CD4-positive, alpha-beta T cell (primary cell): ENCODE measurements around the gene HDAC4. TPM values are rescaled to one million over a fixed set of nuclear protein-coding genes. Genes with fewer than 3 reads are reported as not detected.

Source experiments
- ATAC-seq: fragments of 200-7000 bp; cut with Tn5 transposase; one replicate; pipeline ENCODE4 v1.10.0; 2022; ENCODE audit warnings: mild to moderate bottlenecking; ENCODE audit not compliant: poor library complexity
- CTCF ChIA-PET: fragments of 350-600 bp; sonication (Branson Sonifier 250); formaldehyde crosslinking; loops from one replicate; lab custom pipeline; 2021; ENCODE audit warnings: antibody characterized with exemption, inconsistent platforms; lab: Charles Lee
- POLR2A ChIA-PET: fragments of 350-600 bp; sonication (Branson Sonifier 250); formaldehyde crosslinking; loops from one replicate; lab custom pipeline; 2021; ENCODE audit warnings: antibody characterized with exemption, inconsistent platforms; lab: Charles Lee
- DNase-seq, 14 experiments: peaks; one replicate each; pipeline ENCODE4 v3.0.0-alpha.2; 2013 to 2020; ENCODE audit warnings: mixed read lengths in 2 of 14
- H3K27ac ChIP-seq, 2 donors: one replicate each; pipeline versions ENCODE4 v1.5.1 to v1.7.0; 2013; ENCODE audit warnings: low read length in 2 of 2, low read depth in 1 of 2, mild to moderate bottlenecking in 1 of 2
- H3K27me3 ChIP-seq, 2 experiments: 1 replicate in 1 of 2; 2 replicates in 1 of 2; pipeline versions ENCODE4 v1.6.1 to v1.7.0; 2013; ENCODE audit warnings: low read length in 2 of 2, control low read depth in 1 of 2, mild to moderate bottlenecking in 1 of 2, moderate library complexity in 1 of 2; ENCODE audit not compliant: insufficient read depth in 2 of 2, control insufficient read depth in 1 of 2
- H3K36me3 ChIP-seq: one replicate; pipeline ENCODE4 v1.6.1; 2013; ENCODE audit warnings: low read length, control low read depth; ENCODE audit not compliant: insufficient read depth
- H3K4me1 ChIP-seq: one replicate; pipeline ENCODE4 v1.6.1; 2013; ENCODE audit warnings: low read length, control low read depth; ENCODE audit not compliant: insufficient read depth
- H3K4me3 ChIP-seq: one replicate; pipeline ENCODE4 v1.5.1; 2013; ENCODE audit warnings: mild to moderate bottlenecking, low read length, moderate library complexity
- H3K9me3 ChIP-seq, 2 experiments: 1 replicate in 1 of 2; 2 replicates in 1 of 2; pipeline versions ENCODE4 v1.6.1 to v1.7.0; 2013; ENCODE audit warnings: low read length in 2 of 2, mild to moderate bottlenecking in 2 of 2, control low read depth in 1 of 2, moderate library complexity in 1 of 2; ENCODE audit not compliant: control insufficient read depth in 1 of 2, insufficient read depth in 1 of 2
- H3K27ac Mint-ChIP-seq: one replicate; pipeline ENCODE4 v1.8.0; 2020; ENCODE audit warnings: mixed read lengths
- H3K27me3 Mint-ChIP-seq: one replicate; pipeline ENCODE4 v1.8.0; 2021; ENCODE audit warnings: mixed read lengths
- H3K36me3 Mint-ChIP-seq: one replicate; pipeline ENCODE4 v1.8.0; 2021; ENCODE audit warnings: low read depth, mixed read lengths
- H3K4me1 Mint-ChIP-seq: one replicate; pipeline ENCODE4 v1.8.0; 2021; ENCODE audit warnings: low read depth, mixed read lengths
- H3K4me3 Mint-ChIP-seq: one replicate; pipeline ENCODE4 v1.8.0; 2020; ENCODE audit warnings: mild to moderate bottlenecking, mixed read lengths
- H3K9me3 Mint-ChIP-seq: one replicate; pipeline ENCODE4 v1.8.0; 2020; ENCODE audit warnings: mixed read lengths
- intact Hi-C, 2 experiments: fragments of 100-400 bp; cut with DNase I in 1 of 2; cut with micrococcal nuclease in 1 of 2; formaldehyde crosslinking; loops; one replicate each; pipeline versions ENCODE4 v1.15.1 to v1.9.0; 2023 to 2025; cut with DNase I, micrococcal nuclease
- total RNA-seq, 174 experiments: library from RNA in 2 of 174; stranded (reverse) in 2 of 174; gene quantifications; one replicate each; pipeline ENCODE4 v1.2.3 and lab custom pipeline; 2021 to 2026
- TF ChIP-seq, protein P1 (sequence below): fragments of 200-600 bp; IDR thresholded peaks from one replicate; pipeline ENCODE4 v1.8.0; 2022; ENCODE audit warnings: antibody characterized with exemption, mild to moderate bottlenecking

The HDAC4 gene
- total RNA-seq, 2 experiments from 2014 or later: 45.3 to 49.2 TPM

DNA sequence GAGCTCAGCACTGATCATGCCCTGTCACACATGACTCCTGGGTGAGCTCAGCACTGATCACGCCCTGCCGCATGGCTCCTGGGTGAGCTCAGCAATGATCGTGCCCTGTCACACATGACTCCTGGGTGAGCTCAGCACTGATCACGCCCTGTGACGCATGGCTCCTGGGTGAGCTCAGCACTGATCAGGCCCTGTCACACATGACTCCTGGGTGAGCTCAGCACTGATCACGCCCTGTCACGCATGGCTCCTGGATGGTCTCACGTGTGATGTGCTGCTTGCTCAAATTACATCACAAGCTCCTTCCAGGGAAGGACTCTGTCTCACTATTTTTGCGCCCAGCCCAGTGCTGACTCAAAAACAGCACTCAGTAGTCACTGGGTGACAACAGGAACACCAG is 258.0 kb downstream of the HDAC4 start:
- intact Hi-C loops: loop anchor here in 1 of 2 experiments (2.0 kb wide), 1 partner anchor 254 kb away; no protein-coding TSS in a partner anchor
- POLR2A ChIA-PET: interaction anchor here (0.5 to 0.6 kb wide), 2 partner anchors 45 to 258 kb away, joined by 3 to 4 read pairs; partner anchors contain the start of gene HDAC4
- Histone ChIP-seq H3K4me3 (no peak overlapping the region), H3K9me3 (no peaks in the 10 kb centered on the region), H3K27ac (no peak overlapping the region), H3K36me3 (peaks cover 95% of the 10 kb centered on the region), H3K27me3 (no peaks in the 10 kb centered on the region), H3K4me1 (no peaks in the 10 kb centered on the region)
- ATAC-seq (no peak), DNase-seq (no peak)
- no peak overlapping the region for H3K27ac Mint-ChIP-seq
- H3K27me3 Mint-ChIP-seq: no peaks in the 10 kb centered on the region
- peaks cover 74% of the 10 kb centered on the region for H3K36me3 Mint-ChIP-seq
- H3K4me1 Mint-ChIP-seq: no peaks in the 10 kb centered on the region
- TF ChIP-seq, protein P1, sequence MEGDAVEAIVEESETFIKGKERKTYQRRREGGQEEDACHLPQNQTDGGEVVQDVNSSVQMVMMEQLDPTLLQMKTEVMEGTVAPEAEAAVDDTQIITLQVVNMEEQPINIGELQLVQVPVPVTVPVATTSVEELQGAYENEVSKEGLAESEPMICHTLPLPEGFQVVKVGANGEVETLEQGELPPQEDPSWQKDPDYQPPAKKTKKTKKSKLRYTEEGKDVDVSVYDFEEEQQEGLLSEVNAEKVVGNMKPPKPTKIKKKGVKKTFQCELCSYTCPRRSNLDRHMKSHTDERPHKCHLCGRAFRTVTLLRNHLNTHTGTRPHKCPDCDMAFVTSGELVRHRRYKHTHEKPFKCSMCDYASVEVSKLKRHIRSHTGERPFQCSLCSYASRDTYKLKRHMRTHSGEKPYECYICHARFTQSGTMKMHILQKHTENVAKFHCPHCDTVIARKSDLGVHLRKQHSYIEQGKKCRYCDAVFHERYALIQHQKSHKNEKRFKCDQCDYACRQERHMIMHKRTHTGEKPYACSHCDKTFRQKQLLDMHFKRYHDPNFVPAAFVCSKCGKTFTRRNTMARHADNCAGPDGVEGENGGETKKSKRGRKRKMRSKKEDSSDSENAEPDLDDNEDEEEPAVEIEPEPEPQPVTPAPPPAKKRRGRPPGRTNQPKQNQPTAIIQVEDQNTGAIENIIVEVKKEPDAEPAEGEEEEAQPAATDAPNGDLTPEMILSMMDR: no peak
- CTCF ChIA-PET: interaction anchor here (0.6 to 1.9 kb wide), 2 partner anchors 125 to 594 kb away, joined by 4 to 7 read pairs; no protein-coding TSS in a partner anchor
- H3K9me3 Mint-ChIP-seq: no peaks in the 10 kb centered on the region
- no peak overlapping the region for H3K4me3 Mint-ChIP-seq

DNA sequence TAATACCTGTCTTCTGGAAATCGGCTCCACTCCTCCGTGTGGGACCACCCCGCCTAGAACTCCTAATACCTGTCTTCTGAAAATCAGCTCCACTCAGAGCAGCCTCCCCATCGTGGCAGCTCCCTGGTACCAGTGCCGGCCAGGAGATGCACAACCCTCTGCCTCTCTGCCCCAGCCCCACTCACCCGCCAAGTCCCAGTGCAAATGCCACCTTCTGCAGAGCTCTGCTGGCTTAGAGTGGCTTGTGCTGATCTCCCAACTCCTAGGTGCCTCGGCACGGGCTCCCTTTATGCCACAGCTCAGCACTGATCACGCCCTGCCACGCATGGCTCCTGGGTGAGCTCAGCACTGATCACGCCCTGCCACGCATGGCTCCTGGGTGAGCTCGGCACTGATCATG is 258.5 kb downstream of the HDAC4 start:
- intact Hi-C loops: loop anchor here in 1 of 2 experiments (2.0 kb wide), 1 partner anchor 255 kb away; no protein-coding TSS in a partner anchor
- POLR2A ChIA-PET: interaction anchor here (0.6 kb wide), 1 partner anchor 46 kb away, joined by 4 read pairs; no protein-coding TSS in a partner anchor
- H3K27ac Mint-ChIP-seq: no peak overlapping the region
- TF ChIP-seq, protein P1: no peak
- H3K27ac ChIP-seq: no peak overlapping the region
- no peaks in the 10 kb centered on the region for H3K4me1 ChIP-seq
- no peaks in the 10 kb centered on the region for H3K4me1 Mint-ChIP-seq
- no peak for ATAC-seq
- H3K4me3 Mint-ChIP-seq: no peak overlapping the region
- H3K9me3 Mint-ChIP-seq: no peaks in the 10 kb centered on the region
- no peaks in the 10 kb centered on the region for H3K27me3 ChIP-seq
- peaks cover 94% of the 10 kb centered on the region for H3K36me3 ChIP-seq
- no peak overlapping the region for H3K4me3 ChIP-seq
- no peaks in the 10 kb centered on the region for H3K27me3 Mint-ChIP-seq
- peaks cover 77% of the 10 kb centered on the region for H3K36me3 Mint-ChIP-seq
- peaks cover 0 to 2% of the 10 kb centered on the region in 2 experiments for H3K9me3 ChIP-seq
- no peak for DNase-seq
- CTCF ChIA-PET: no interaction called here

DNA sequence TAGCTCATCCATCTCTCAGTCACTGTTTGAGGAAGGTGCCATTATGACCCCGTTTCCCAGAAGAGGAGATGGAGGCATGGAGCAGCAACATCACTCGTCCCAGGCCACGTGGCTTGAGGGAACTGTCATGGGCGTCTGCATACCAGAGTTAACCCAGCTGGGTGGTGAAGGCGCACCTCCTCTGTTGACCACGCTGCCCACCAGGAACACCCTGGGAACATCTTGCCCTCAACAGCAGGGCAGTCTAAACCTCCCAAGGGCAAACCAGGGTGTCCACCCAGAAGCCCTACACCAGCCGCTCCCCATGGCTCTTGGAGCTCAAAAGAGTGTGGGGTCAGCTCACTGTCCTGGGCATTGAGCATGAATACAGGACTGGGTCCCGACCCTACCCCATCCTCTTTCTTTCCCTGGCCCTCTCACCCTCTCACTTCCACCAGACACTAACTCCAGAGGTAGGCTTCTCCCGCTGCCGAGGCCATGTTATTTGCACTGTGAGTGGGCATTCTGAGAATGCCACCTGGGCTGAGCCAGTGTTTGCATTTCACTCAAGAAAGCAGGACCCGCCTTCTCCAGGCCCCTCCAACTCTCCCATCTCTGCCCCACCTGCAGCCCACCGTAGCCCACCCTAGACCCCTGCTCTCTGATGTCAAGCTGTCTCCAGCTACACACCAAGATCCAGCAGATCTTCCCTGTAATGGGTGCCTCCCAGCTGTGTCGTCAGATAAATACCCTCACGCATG is 259.6 kb downstream of the HDAC4 start:
- H3K36me3 Mint-ChIP-seq: peaks cover 87% of the 10 kb centered on the region
- no peaks in the 10 kb centered on the region for H3K27me3 Mint-ChIP-seq
- Histone ChIP-seq H3K27me3 (no peaks in the 10 kb centered on the region), H3K4me1 (no peaks in the 10 kb centered on the region), H3K4me3 (no peak overlapping the region), H3K9me3 (peaks cover 0 to 6% of the 10 kb centered on the region in 2 experiments), H3K36me3 (peaks cover 97% of the 10 kb centered on the region), H3K27ac (no peak overlapping the region)
- POLR2A ChIA-PET: no interaction called here
- H3K27ac Mint-ChIP-seq: no peak overlapping the region
- CTCF ChIA-PET: no interaction called here
- intact Hi-C loops: no loop called here
- H3K9me3 Mint-ChIP-seq: no peaks in the 10 kb centered on the region
- H3K4me1 Mint-ChIP-seq: no peaks in the 10 kb centered on the region
- no peak overlapping the region for H3K4me3 Mint-ChIP-seq
- ATAC-seq: no peak
- DNase-seq: no peak
- TF ChIP-seq, protein P1: no peak
